ENCODE results near the gene TMEM140.

Gene TMEM140

GRCh38 chr7:135152442-135152841 is 4.6 kb downstream of the TMEM140 start:
- DNase-seq (ENCODE audit: insufficient read length, low spot score): no peak
- FAIRE-seq: no peak
- TF ChIP-seq PAX5 (IDR thresholded peaks at IDR 0.05; ENCODE audit: insufficient read depth, low read length, severe bottlenecking) (no peak), SPI1 (IDR thresholded peaks at IDR 0.05; ENCODE audit: low read depth, low read length) (no peak), POLR2AphosphoS5 (IDR thresholded peaks at IDR 0.05; ENCODE audit: low read depth, low read length) (no peak), TAF1 (IDR thresholded peaks at IDR 0.05; ENCODE audit: low read depth, low read length) (no peak), POLR2A (IDR thresholded peaks at IDR 0.05; ENCODE audit: low read depth, low read length) (no peak), POU2F2 (IDR thresholded peaks at IDR 0.05; ENCODE audit: low read depth, low read length) (no peak)

- TF ChIP-seq POLR2A (IDR thresholded peaks at IDR 0.05; ENCODE audit: low read depth, low read length) (no peak), SPI1 (IDR thresholded peaks at IDR 0.05; ENCODE audit: low read depth, low read length) (no peak), TAF1 (IDR thresholded peaks at IDR 0.05; ENCODE audit: low read depth, low read length) (no peak), POU2F2 (IDR thresholded peaks at IDR 0.05; ENCODE audit: low read depth, low read length) (no peak), PAX5 (IDR thresholded peaks at IDR 0.05; ENCODE audit: insufficient read depth, low read length, severe bottlenecking) (no peak), POLR2AphosphoS5 (IDR thresholded peaks at IDR 0.05; ENCODE audit: low read depth, low read length) (no peak)
- DNase-seq (ENCODE audit: insufficient read length, low spot score) (no peak), FAIRE-seq (no peak)
Measured at GRCh38 chr7:135154734-135155133, 6.9 kb downstream of the TMEM140 start.

- FAIRE-seq (no peak), DNase-seq (ENCODE audit: insufficient read length, low spot score) (no peak)
- TF ChIP-seq POLR2AphosphoS5 (IDR thresholded peaks at IDR 0.05; ENCODE audit: low read depth, low read length): no peak
- TF ChIP-seq POLR2A (IDR thresholded peaks at IDR 0.05; ENCODE audit: low read depth, low read length): no peak
- no peak for TF ChIP-seq POU2F2 (IDR thresholded peaks at IDR 0.05; ENCODE audit: low read depth, low read length)
- no peak for TF ChIP-seq SPI1 (IDR thresholded peaks at IDR 0.05; ENCODE audit: low read depth, low read length)
- TF ChIP-seq TAF1 (IDR thresholded peaks at IDR 0.05; ENCODE audit: low read depth, low read length): no peak
- TF ChIP-seq PAX5 (IDR thresholded peaks at IDR 0.05; ENCODE audit: insufficient read depth, low read length, severe bottlenecking): no peak
Measured at GRCh38 chr7:135156290-135156689, 8.4 kb downstream of the TMEM140 start.

- no peak for TF ChIP-seq PAX5 (IDR thresholded peaks at IDR 0.05; ENCODE audit: insufficient read depth, low read length, severe bottlenecking)
- TF ChIP-seq SPI1 (IDR thresholded peaks at IDR 0.05; ENCODE audit: low read depth, low read length): no peak
- TF ChIP-seq POU2F2 (IDR thresholded peaks at IDR 0.05; ENCODE audit: low read depth, low read length): no peak
- TF ChIP-seq POLR2AphosphoS5 (IDR thresholded peaks at IDR 0.05; ENCODE audit: low read depth, low read length): no peak
- no peak for TF ChIP-seq POLR2A (IDR thresholded peaks at IDR 0.05; ENCODE audit: low read depth, low read length)
- TF ChIP-seq TAF1 (IDR thresholded peaks at IDR 0.05; ENCODE audit: low read depth, low read length): no peak
- DNase-seq (ENCODE audit: insufficient read length, low spot score): no peak
- FAIRE-seq: no peak
Measured at GRCh38 chr7:135158141-135158655, 10.3 kb downstream of the TMEM140 start.

GRCh38 chr7:135158874-135159273 is 11.0 kb downstream of the TMEM140 start:
- no peak for TF ChIP-seq TAF1 (IDR thresholded peaks at IDR 0.05; ENCODE audit: low read depth, low read length)
- no peak for TF ChIP-seq POLR2A (IDR thresholded peaks at IDR 0.05; ENCODE audit: low read depth, low read length)
- TF ChIP-seq POLR2AphosphoS5 (IDR thresholded peaks at IDR 0.05; ENCODE audit: low read depth, low read length): no peak
- no peak for TF ChIP-seq POU2F2 (IDR thresholded peaks at IDR 0.05; ENCODE audit: low read depth, low read length)
- DNase-seq (ENCODE audit: insufficient read length, low spot score): no peak
- no peak for FAIRE-seq

GRCh38 chr7:135159359-135160085 is 11.7 kb downstream of the TMEM140 start:
- FAIRE-seq (no peak), DNase-seq (ENCODE audit: insufficient read length, low spot score) (no peak)
- TF ChIP-seq POLR2A (IDR thresholded peaks at IDR 0.05; ENCODE audit: low read depth, low read length) (no peak), TAF1 (IDR thresholded peaks at IDR 0.05; ENCODE audit: low read depth, low read length) (no peak), POLR2AphosphoS5 (IDR thresholded peaks at IDR 0.05; ENCODE audit: low read depth, low read length) (no peak), PAX5 (IDR thresholded peaks at IDR 0.05; ENCODE audit: insufficient read depth, low read length, severe bottlenecking) (no peak), SPI1 (IDR thresholded peaks at IDR 0.05; ENCODE audit: low read depth, low read length) (no peak), POU2F2 (IDR thresholded peaks at IDR 0.05; ENCODE audit: low read depth, low read length) (no peak)

GRCh38 chr7:135160098-135160857 is 12.4 kb downstream of the TMEM140 start:
- FAIRE-seq: no peak
- TF ChIP-seq POLR2A (IDR thresholded peaks at IDR 0.05; ENCODE audit: low read depth, low read length) (no peak), POU2F2 (IDR thresholded peaks at IDR 0.05; ENCODE audit: low read depth, low read length) (no peak), TAF1 (IDR thresholded peaks at IDR 0.05; ENCODE audit: low read depth, low read length) (no peak), SPI1 (IDR thresholded peaks at IDR 0.05; ENCODE audit: low read depth, low read length) (no peak), PAX5 (IDR thresholded peaks at IDR 0.05; ENCODE audit: insufficient read depth, low read length, severe bottlenecking) (no peak), POLR2AphosphoS5 (IDR thresholded peaks at IDR 0.05; ENCODE audit: low read depth, low read length) (no peak)
- no peak for DNase-seq (ENCODE audit: insufficient read length, low spot score)

GRCh38 chr7:135160858-135161653 is 13.2 kb downstream of the TMEM140 start:
- FAIRE-seq (no peak), DNase-seq (ENCODE audit: insufficient read length, low spot score) (no peak)
- TF ChIP-seq TAF1 (IDR thresholded peaks at IDR 0.05; ENCODE audit: low read depth, low read length): no peak
- TF ChIP-seq POU2F2 (IDR thresholded peaks at IDR 0.05; ENCODE audit: low read depth, low read length): no peak
- peak; percentile 90 for TF ChIP-seq SPI1 (IDR thresholded peaks at IDR 0.05; ENCODE audit: low read depth, low read length)
- TF ChIP-seq PAX5 (IDR thresholded peaks at IDR 0.05; ENCODE audit: insufficient read depth, low read length, severe bottlenecking): no peak
- no peak for TF ChIP-seq POLR2AphosphoS5 (IDR thresholded peaks at IDR 0.05; ENCODE audit: low read depth, low read length)
